CD4-positive, alpha-beta memory T cell (primary cell): Measurements from ENCODE around the gene CEP78. TPM values are rescaled to one million over a fixed set of nuclear protein-coding genes. Genes with fewer than 3 reads are reported as not detected.
A peak's percentile ranks its signal among the peaks of the same experiment; 100 is the strongest.

Experiments
- CTCF ChIA-PET: fragments of 350-600 bp; sonication (Branson Sonifier 250); formaldehyde crosslinking; loops from one replicate; lab custom pipeline; 2021; ENCODE audit warnings: inconsistent platforms; ENCODE audit not compliant: partially characterized antibody; lab: Charles Lee
- POLR2A ChIA-PET: fragments of 350-600 bp; sonication (Branson Sonifier 250); formaldehyde crosslinking; loops from one replicate; lab custom pipeline; 2021; ENCODE audit not compliant: partially characterized antibody; lab: Charles Lee
- DNase-seq, 5 donors: peaks; one replicate each; pipeline versions ENCODE4 v3.0.0 to v3.0.0-alpha.2; 2020 to 2022; ENCODE audit warnings: mixed read lengths in 1 of 5
- H3K27ac ChIP-seq: one replicate; pipeline ENCODE4 v1.7.0; 2013; ENCODE audit warnings: low read depth, low read length
- H3K27me3 ChIP-seq: 2 replicates; pipeline ENCODE4 v1.7.0; 2013; ENCODE audit warnings: mild to moderate bottlenecking, low read length, moderate library complexity; ENCODE audit not compliant: insufficient read depth
- H3K36me3 ChIP-seq: 2 replicates; pipeline ENCODE4 v1.7.0; 2013; ENCODE audit warnings: mild to moderate bottlenecking, low read length, moderate library complexity; ENCODE audit not compliant: insufficient read depth
- H3K4me1 ChIP-seq: 2 replicates; pipeline ENCODE4 v1.7.0; 2013; ENCODE audit warnings: mild to moderate bottlenecking, low read length, moderate library complexity; ENCODE audit not compliant: insufficient read depth
- H3K4me3 ChIP-seq, 2 donors: one replicate each; pipeline ENCODE4 v1.7.0; 2013; ENCODE audit warnings: low read length in 2 of 2, mild to moderate bottlenecking in 1 of 2
- H3K9me3 ChIP-seq, 2 donors: one replicate each; pipeline ENCODE4 v1.7.0; 2013; ENCODE audit warnings: low read length in 2 of 2, control low read depth in 1 of 2; ENCODE audit not compliant: control insufficient read depth in 1 of 2
- H3K27ac Mint-ChIP-seq, 7 donors: one replicate each; pipeline ENCODE4 v1.8.0; 2020 to 2021; ENCODE audit warnings: mixed read lengths in 7 of 7, mild to moderate bottlenecking in 6 of 7, inconsistent platforms in 3 of 7, moderate library complexity in 3 of 7
- H3K27me3 Mint-ChIP-seq, 2 donors: one replicate each; pipeline ENCODE4 v1.8.0; 2020 to 2021; ENCODE audit warnings: mixed read lengths in 2 of 2
- H3K36me3 Mint-ChIP-seq, 2 donors: one replicate each; pipeline ENCODE4 v1.8.0; 2020 to 2021; ENCODE audit warnings: mixed read lengths in 2 of 2, inconsistent platforms in 1 of 2, mild to moderate bottlenecking in 1 of 2
- H3K4me1 Mint-ChIP-seq, 4 donors: one replicate each; pipeline ENCODE4 v1.8.0; 2020 to 2021; ENCODE audit warnings: mixed read lengths in 4 of 4, mild to moderate bottlenecking in 1 of 4
- H3K4me3 Mint-ChIP-seq, 8 donors: one replicate each; pipeline ENCODE4 v1.8.0; 2020 to 2021; ENCODE audit warnings: mixed read lengths in 8 of 8, mild to moderate bottlenecking in 7 of 8, moderate library complexity in 6 of 8, inconsistent platforms in 3 of 8
- H3K9me3 Mint-ChIP-seq, 8 donors: one replicate each; pipeline ENCODE4 v1.8.0; 2020 to 2021; ENCODE audit warnings: mixed read lengths in 8 of 8, mild to moderate bottlenecking in 5 of 8, inconsistent platforms in 3 of 8, moderate library complexity in 1 of 8
- intact Hi-C: fragments of 100-400 bp; cut with micrococcal nuclease; formaldehyde crosslinking; loops from one replicate; pipeline ENCODE4 v1.15.1; 2023
- polyA plus RNA-seq, 2 donors: library from polyadenylated mRNA; unstranded; fragments of 300-500 nt; fragmentation: Illumina TruSeq; gene quantifications; one replicate each; pipeline ENCODE4 v1.2.3, GENCODE V29; 2021
- total RNA-seq, 2 experiments: library from RNA; stranded (reverse); gene quantifications; one replicate each; pipeline ENCODE4 v1.2.3, GENCODE V29; 2021

Gene CEP78
- total and polyA plus RNA-seq, 4 experiments from 2014 or later = 13.7 to 27.6 (median 20.7) TPM

DNA sequence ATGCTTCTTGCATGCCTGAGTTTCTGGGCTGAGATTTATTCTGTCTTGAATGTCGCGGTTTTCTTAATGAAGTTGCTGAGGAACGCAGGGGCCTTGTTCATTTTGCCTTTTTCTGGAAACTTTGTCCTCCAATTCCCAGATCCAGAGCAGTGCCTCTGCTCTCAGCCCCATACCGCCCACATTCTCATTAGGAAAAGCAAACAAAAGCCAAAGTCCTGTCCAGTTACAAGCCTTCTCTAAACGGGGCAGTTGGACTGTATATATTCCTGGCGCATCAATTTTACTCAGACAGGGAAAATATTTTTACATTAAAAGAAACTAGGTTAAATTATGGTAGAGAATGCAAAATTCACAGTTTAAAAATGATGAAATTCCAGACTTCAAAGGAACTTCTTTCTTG is 59.9 kb downstream of the CEP78 start:
- ChIA-PET CTCF (no interaction called here), POLR2A (interaction anchor here (1.9 kb wide), 1 partner anchor 59 kb away, joined by 13 read pairs; the partner anchor contains the start of gene CEP78)
- Mint-ChIP-seq H3K9me3 (no peaks in the 10 kb centered on the region), H3K27me3 (peaks cover 0 to 2% of the 10 kb centered on the region in 2 donors), H3K27ac (peak overlapping the region in 3 of 7 donors; percentile 5 to 81 (median 79)), H3K4me3 (peak overlapping the region; percentile 45 to 95 (median 89)), H3K36me3 (peaks cover 0 to 3% of the 10 kb centered on the region in 2 donors), H3K4me1 (peaks cover 18 to 37% (median 25%) of the 10 kb centered on the region in 4 donors)
- Histone ChIP-seq H3K27me3 (no peaks in the 10 kb centered on the region), H3K4me1 (peaks cover 25% of the 10 kb centered on the region), H3K27ac (no peak overlapping the region), H3K36me3 (no peaks in the 10 kb centered on the region), H3K9me3 (no peaks in the 10 kb centered on the region), H3K4me3 (no peak overlapping the region)
- no peak for DNase-seq
- intact Hi-C loops = loop anchor here (2.0 to 5.0 kb wide), 3 partner anchors 59 to 1277 kb away; partner anchors contain the start of genes CEP78, TLE4 and VPS13A

DNA sequence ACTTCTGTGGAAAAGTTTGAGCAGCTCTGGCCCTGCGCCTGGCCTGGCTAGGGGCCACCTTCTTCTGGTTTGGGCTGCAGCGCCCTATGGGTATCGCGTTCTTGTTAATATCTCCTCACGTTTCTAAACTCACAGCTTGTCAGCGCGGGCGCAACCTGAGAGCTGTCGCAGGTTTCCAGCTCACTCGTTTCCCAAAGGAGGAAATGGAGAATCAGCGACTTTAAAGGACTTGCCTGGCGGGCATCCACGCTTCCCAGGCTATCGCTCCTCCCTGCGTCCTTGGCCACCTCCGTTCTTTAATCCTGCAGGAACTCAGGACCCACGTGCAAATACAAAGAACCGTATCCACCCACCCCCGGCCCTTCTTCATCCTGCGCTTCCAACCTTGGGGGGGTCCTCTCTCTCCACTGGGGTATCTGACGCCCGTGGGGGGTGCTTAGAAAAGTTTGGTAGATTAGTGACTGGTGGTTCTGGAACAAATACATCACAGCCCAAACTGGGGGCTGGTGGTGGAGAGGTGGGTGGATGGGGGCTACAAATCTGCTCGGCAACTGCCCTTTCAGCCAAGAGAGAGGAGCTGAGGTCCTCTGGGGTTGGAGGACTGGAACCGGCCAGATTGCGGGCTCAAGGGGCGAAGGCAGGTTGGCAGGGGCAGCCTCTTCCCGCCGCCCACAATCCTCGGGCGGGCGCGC is 60.5 kb downstream of the CEP78 start:
- Mint-ChIP-seq H3K4me1 (peaks cover 18 to 37% (median 25%) of the 10 kb centered on the region in 4 donors), H3K27me3 (peaks cover 0 to 2% of the 10 kb centered on the region in 2 donors), H3K27ac (peak overlapping the region; percentile 42 to 91 (median 79)), H3K36me3 (peaks cover 0 to 3% of the 10 kb centered on the region in 2 donors), H3K9me3 (no peaks in the 10 kb centered on the region), H3K4me3 (peak overlapping the region; percentile 89 to 95 (median 90))
- DNase-seq = no peak
- H3K9me3 ChIP-seq = no peaks in the 10 kb centered on the region
- ChIA-PET POLR2A (interaction anchor here (0.6 to 1.9 kb wide), 6 partner anchors 60 to 1119 kb away, joined by 3 to 13 read pairs (median 4); partner anchors contain the start of genes CEP78 and VPS13A), CTCF (interaction anchor here (1.0 to 1.8 kb wide), 6 partner anchors 12 to 101 kb away, joined by 3 to 5 read pairs (median 4); no protein-coding TSS in a partner anchor)
- no peaks in the 10 kb centered on the region for H3K27me3 ChIP-seq
- H3K4me3 ChIP-seq = peak overlapping the region; percentile 33 to 83
- H3K36me3 ChIP-seq = no peaks in the 10 kb centered on the region
- H3K27ac ChIP-seq = peak overlapping the region; percentile 23
- intact Hi-C loops = loop anchor here (2.0 to 5.0 kb wide), 3 partner anchors 60 to 1276 kb away; partner anchors contain the start of genes CEP78, TLE4 and VPS13A
- H3K4me1 ChIP-seq = peaks cover 25% of the 10 kb centered on the region

DNA sequence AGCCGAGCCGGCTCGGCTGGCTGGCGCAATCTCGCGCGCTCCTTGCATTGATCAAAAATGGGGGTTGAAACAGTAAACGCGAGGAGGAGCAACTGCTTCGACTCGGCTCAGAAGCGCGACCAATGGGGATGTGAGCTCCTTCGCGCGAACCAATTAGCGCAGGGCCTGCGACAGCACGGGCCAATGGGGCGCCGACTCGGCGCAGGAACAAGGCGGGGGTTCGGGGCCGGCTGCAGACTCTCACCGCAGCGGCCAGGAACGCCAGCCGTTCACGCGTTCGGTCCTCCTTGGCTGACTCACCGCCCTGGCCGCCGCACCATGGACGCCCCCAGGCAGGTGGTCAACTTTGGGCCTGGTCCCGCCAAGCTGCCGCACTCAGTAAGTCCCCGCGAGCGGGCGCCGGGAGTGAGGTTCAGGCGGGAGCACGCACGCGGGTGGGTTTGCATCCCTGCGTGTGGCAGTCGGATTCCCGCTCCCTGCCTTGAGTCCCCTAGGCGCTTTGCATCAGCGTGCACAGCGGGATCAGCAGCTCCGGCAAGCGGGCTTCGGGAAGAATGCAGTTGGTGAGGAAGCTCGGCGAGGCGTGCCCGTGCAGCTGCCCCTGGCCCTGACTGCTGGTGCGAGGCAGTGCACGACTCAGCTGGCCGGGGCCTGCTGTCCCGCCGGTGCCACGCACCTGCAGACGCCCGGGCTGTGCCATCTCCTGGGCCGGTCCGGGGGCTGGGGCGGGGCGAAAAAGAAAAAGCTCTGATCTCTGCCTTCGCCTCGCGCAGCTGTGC is 61.2 kb downstream of the CEP78 start, which contains the start of gene PSAT1:
PSAT1 (plus strand) TSS at position 233 of the 779 bp plus-strand sequence; CDS start at position 319, 86 bp downstream.
- intact Hi-C loops = loop anchor here (1.0 to 5.0 kb wide), 4 partner anchors 36 to 1275 kb away; partner anchors contain the start of genes CEP78, TLE4 and VPS13A
- no peaks in the 10 kb centered on the region for H3K9me3 Mint-ChIP-seq
- H3K27ac ChIP-seq = peak within 1 kb of the TSS; percentile 40
- H3K4me1 ChIP-seq = peaks cover 25% of the 10 kb centered on the region
- peak; percentile 86 to 90 (median 88) for DNase-seq
- peaks cover 0 to 2% of the 10 kb centered on the region in 2 donors for H3K27me3 Mint-ChIP-seq
- H3K9me3 ChIP-seq = no peaks in the 10 kb centered on the region
- H3K27me3 ChIP-seq = no peaks in the 10 kb centered on the region
- POLR2A ChIA-PET = interaction anchor here (0.6 to 1.9 kb wide), 7 partner anchors 61 to 1120 kb away, joined by 3 to 13 read pairs (median 3); partner anchors contain the start of genes CEP78 and VPS13A
- CTCF ChIA-PET = interaction anchor here (1.0 to 1.8 kb wide), 8 partner anchors 12 to 102 kb away, joined by 3 to 5 read pairs (median 4); no protein-coding TSS in a partner anchor
- peak within 1 kb of the TSS; percentile 89 to 95 (median 90) for H3K4me3 Mint-ChIP-seq
- H3K27ac Mint-ChIP-seq = peak within 1 kb of the TSS; percentile 43 to 91 (median 80)
- H3K4me3 ChIP-seq = peak within 1 kb of the TSS; percentile 55 to 83
- H3K36me3 ChIP-seq = no peaks in the 10 kb centered on the region
- peaks cover 0 to 3% of the 10 kb centered on the region in 2 donors for H3K36me3 Mint-ChIP-seq
- peaks cover 18 to 37% (median 25%) of the 10 kb centered on the region in 4 donors for H3K4me1 Mint-ChIP-seq

GRCh38 chr9:78297672-78297961 is 61.7 kb downstream of the CEP78 start:
- Histone ChIP-seq H3K4me1 (peaks cover 24% of the 10 kb centered on the region), H3K9me3 (no peaks in the 10 kb centered on the region), H3K27ac (peak overlapping the region; percentile 40), H3K27me3 (no peaks in the 10 kb centered on the region), H3K36me3 (no peaks in the 10 kb centered on the region), H3K4me3 (peak overlapping the region; percentile 55 to 83)
- Mint-ChIP-seq H3K4me1 (peaks cover 17 to 35% (median 23%) of the 10 kb centered on the region in 4 donors), H3K27me3 (peaks cover 0 to 2% of the 10 kb centered on the region in 2 donors), H3K27ac (peak overlapping the region; percentile 43 to 80 (median 65)), H3K9me3 (no peaks in the 10 kb centered on the region), H3K4me3 (peak overlapping the region; percentile 89 to 95 (median 90)), H3K36me3 (peaks cover 0 to 3% of the 10 kb centered on the region in 2 donors)
- no peak for DNase-seq
- ChIA-PET POLR2A (interaction anchor here (0.7 to 1.4 kb wide), 2 partner anchors 320 to 822 kb away, joined by 3 to 5 read pairs; no protein-coding TSS in a partner anchor), CTCF (interaction anchor here (1.0 to 1.8 kb wide), 5 partner anchors 11 to 72 kb away, joined by 3 to 5 read pairs (median 4); no protein-coding TSS in a partner anchor)
- intact Hi-C loops = loop anchor here (1.0 to 5.0 kb wide), 4 partner anchors 36 to 1275 kb away; partner anchors contain the start of genes CEP78, TLE4 and VPS13A

- H3K27ac ChIP-seq = peak overlapping the region; percentile 40
- H3K27me3 ChIP-seq = no peaks in the 10 kb centered on the region
- Mint-ChIP-seq H3K27me3 (peaks cover 0 to 2% of the 10 kb centered on the region in 2 donors), H3K4me1 (peaks cover 12 to 29% (median 17%) of the 10 kb centered on the region in 4 donors), H3K36me3 (peaks cover 0 to 3% of the 10 kb centered on the region in 2 donors), H3K4me3 (peak overlapping the region; percentile 89 to 95 (median 90)), H3K27ac (peak overlapping the region in 6 of 7 donors; percentile 46 to 79 (median 58)), H3K9me3 (no peaks in the 10 kb centered on the region)
- H3K4me1 ChIP-seq = peaks cover 19% of the 10 kb centered on the region
- CTCF ChIA-PET = interaction anchor here (1.6 to 1.8 kb wide), 4 partner anchors 11 to 72 kb away, joined by 4 to 5 read pairs (median 4); no protein-coding TSS in a partner anchor
- H3K9me3 ChIP-seq = no peaks in the 10 kb centered on the region
- POLR2A ChIA-PET = interaction anchor here (0.7 kb wide), 1 partner anchor 823 kb away, joined by 3 read pairs; no protein-coding TSS in a partner anchor
- no peak for DNase-seq
- peak overlapping the region; percentile 55 to 83 for H3K4me3 ChIP-seq
- H3K36me3 ChIP-seq = no peaks in the 10 kb centered on the region
- intact Hi-C loops = loop anchor here (5.0 kb wide), 2 partner anchors 1121 to 1274 kb away; partner anchors contain the start of genes TLE4 and VPS13A
Measured at GRCh38 chr9:78298046-78298765, 62.3 kb downstream of the CEP78 start.

- DNase-seq = no peak
- no peak overlapping the region for H3K4me3 Mint-ChIP-seq
- peaks cover 9 to 23% (median 16%) of the 10 kb centered on the region in 4 donors for H3K4me1 Mint-ChIP-seq
- POLR2A ChIA-PET = no interaction called here
- Histone ChIP-seq H3K27ac (no peak overlapping the region), H3K4me1 (peaks cover 18% of the 10 kb centered on the region), H3K36me3 (no peaks in the 10 kb centered on the region), H3K27me3 (no peaks in the 10 kb centered on the region), H3K4me3 (no peak overlapping the region), H3K9me3 (no peaks in the 10 kb centered on the region)
- intact Hi-C loops = no loop called here
- no peak overlapping the region for H3K27ac Mint-ChIP-seq
- H3K27me3 Mint-ChIP-seq = peaks cover 0 to 2% of the 10 kb centered on the region in 2 donors
- CTCF ChIA-PET = no interaction called here
- peaks cover 4 to 10% of the 10 kb centered on the region in 2 donors for H3K36me3 Mint-ChIP-seq
- no peaks in the 10 kb centered on the region for H3K9me3 Mint-ChIP-seq
Measured at GRCh38 chr9:78300209-78300608, 64.3 kb downstream of the CEP78 start.
